Loucy (cell line): ENCODE data around the gene FGF2.

Experiments
- CTCF ChIP-seq: fragments of 200-600 bp; sonication (generic); conservative IDR thresholded peaks from 2 replicates; pipeline ENCODE4 v1.5.1; 2014; ENCODE audit warnings: mild to moderate bottlenecking, antibody characterized with exemption, low read length
- EZH2phosphoT487 ChIP-seq: fragments of 200-600 bp; IDR thresholded peaks from 2 replicates; pipeline ENCODE4 v1.6.1; 2018; ENCODE audit warnings: antibody characterized with exemption, mild to moderate bottlenecking, moderate library complexity, borderline replicate concordance

GRCh38 chr4:122842392-122842791, 15.8 kb downstream of the FGF2 start:
- TF ChIP-seq CTCF (no peak), EZH2phosphoT487 (no peak)
